ENCODE results near the gene FNDC1.

Gene FNDC1

GRCh38 chr6:159224452-159224851, 55.3 kb downstream of the FNDC1 start:
- H3K4me3 ChIP-seq (replicated peaks in 1 of 2; ENCODE audit: low read depth in 2 of 2, low read length in 2 of 2): no peak overlapping the region
- no peak for TF ChIP-seq CTCF (IDR thresholded peaks at IDR 0.05; ENCODE audit: low read depth, low read length)
- no peak for DNase-seq (ENCODE audit: low read depth in 2 of 2)

DNA sequence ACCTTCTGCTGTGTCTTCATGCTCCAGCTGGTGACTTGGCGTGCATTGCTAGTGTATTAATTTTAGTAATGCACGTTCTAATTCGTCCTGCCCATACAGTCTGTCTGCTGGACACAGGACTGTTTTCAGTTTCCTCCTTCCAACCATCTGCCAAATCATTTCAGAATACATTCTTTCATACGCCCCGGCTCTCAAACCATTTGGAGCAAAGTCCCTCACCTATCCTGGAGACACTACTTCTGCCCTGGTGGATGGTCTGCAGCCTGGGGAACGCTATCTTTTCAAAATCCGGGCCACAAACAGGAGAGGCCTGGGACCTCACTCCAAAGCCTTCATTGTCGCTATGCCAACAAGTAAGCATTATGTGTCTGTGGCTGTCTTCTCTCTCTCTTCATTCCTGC, 60.5 kb downstream of the FNDC1 start:
- no peak for DNase-seq (ENCODE audit: low read depth in 2 of 2)

DNA sequence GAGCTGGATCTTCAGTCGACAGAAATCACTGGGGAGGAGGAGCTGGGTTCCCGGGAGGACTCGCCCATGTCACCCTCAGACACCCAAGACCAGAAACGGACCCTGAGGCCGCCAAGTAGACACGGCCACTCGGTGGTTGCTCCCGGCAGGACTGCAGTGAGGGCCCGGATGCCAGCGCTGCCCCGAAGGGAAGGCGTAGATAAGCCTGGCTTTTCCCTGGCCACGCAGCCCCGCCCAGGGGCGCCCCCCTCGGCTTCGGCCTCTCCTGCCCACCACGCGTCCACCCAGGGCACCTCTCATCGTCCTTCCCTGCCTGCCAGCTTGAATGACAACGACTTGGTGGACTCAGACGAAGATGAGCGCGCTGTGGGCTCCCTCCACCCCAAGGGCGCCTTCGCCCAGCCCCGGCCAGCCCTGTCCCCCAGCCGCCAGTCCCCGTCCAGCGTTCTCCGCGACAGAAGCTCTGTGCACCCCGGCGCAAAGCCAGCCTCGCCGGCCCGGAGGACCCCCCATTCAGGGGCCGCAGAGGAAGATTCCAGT, 63.0 kb downstream of the FNDC1 start:
- no peak for DNase-seq (ENCODE audit: low read depth in 2 of 2)
- TF ChIP-seq CTCF (IDR thresholded peaks at IDR 0.05; ENCODE audit: low read depth, low read length): no peak
- no peak overlapping the region for H3K4me3 ChIP-seq (replicated peaks in 1 of 2; ENCODE audit: low read depth in 2 of 2, low read length in 2 of 2)

More for the DNA sequence above, 60.5 kb downstream of the FNDC1 start:
- no peak for TF ChIP-seq CTCF (IDR thresholded peaks at IDR 0.05; ENCODE audit: low read depth, low read length)
- H3K4me3 ChIP-seq (replicated peaks in 1 of 2; ENCODE audit: low read depth in 2 of 2, low read length in 2 of 2): no peak overlapping the region

- H3K4me3 ChIP-seq (replicated peaks in 1 of 2; ENCODE audit: low read depth in 2 of 2, low read length in 2 of 2): no peak overlapping the region
- TF ChIP-seq CTCF (IDR thresholded peaks at IDR 0.05; ENCODE audit: low read depth, low read length): no peak
- no peak for DNase-seq (ENCODE audit: low read depth in 2 of 2)
These were observed 63.6 kb downstream of the FNDC1 start for GRCh38 chr6:159232751-159233150.

DNA sequence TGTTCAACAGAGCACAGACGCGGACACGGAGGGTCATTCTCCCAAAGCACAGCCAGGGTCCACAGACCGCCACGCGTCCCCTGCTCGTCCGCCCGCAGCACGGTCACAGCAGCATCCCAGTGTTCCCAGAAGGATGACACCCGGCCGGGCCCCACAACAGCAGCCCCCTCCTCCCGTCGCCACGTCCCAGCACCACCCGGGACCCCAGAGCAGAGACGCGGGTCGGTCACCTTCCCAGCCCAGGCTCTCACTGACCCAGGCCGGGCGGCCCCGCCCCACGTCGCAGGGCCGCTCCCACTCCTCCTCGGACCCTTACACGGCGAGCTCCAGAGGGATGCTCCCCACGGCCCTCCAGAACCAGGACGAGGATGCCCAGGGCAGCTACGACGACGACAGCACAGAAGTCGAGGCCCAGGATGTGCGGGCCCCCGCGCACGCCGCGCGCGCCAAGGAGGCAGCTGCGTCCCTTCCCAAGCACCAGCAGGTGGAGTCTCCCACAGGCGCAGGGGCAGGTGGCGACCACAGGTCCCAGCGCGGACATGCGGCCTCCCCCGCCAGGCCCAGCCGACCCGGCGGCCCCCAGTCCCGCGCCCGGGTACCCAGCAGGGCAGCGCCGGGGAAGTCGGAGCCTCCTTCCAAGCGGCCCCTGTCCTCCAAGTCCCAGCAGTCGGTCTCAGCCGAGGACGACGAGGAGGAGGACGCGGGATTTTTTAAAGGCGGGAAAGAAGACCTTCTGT, 64.3 kb downstream of the FNDC1 start:
- DNase-seq (ENCODE audit: low read depth in 2 of 2): no peak
- no peak for TF ChIP-seq CTCF (IDR thresholded peaks at IDR 0.05; ENCODE audit: low read depth, low read length)
- no peak overlapping the region for H3K4me3 ChIP-seq (replicated peaks in 1 of 2; ENCODE audit: low read depth in 2 of 2, low read length in 2 of 2)

GRCh38 chr6:159234102-159234553, 64.9 kb downstream of the FNDC1 start:
- no peak overlapping the region for H3K4me3 ChIP-seq (replicated peaks in 1 of 2; ENCODE audit: low read depth in 2 of 2, low read length in 2 of 2)
- no peak for DNase-seq (ENCODE audit: low read depth in 2 of 2)
- no peak for TF ChIP-seq CTCF (IDR thresholded peaks at IDR 0.05; ENCODE audit: low read depth, low read length)
